Measurements from ENCODE around the gene ATG101. TPM values are rescaled to one million over a fixed set of nuclear protein-coding genes. Genes with fewer than 3 reads are reported as not detected.

ATG101 gene
- total and polyA plus RNA-seq, 2 of the 13 experiments (the other 11 are each of a cell fraction or from before 2014, with no cell fraction given) = 58.2 to 67.7 TPM

GRCh38 chr12:52022841-52023181, 47.0 kb upstream of the ATG101 start (continued):
- TF ChIP-seq KDM5B (CRISPR knock-in tag; IDR thresholded peaks at IDR 0.05; ENCODE audit: borderline replicate concordance) = 0 out of 2 replicates have a peak, but pooled peaks have one; percentile 3
- TF ChIP-seq ZNF121 (CRISPR knock-in tag; IDR thresholded peaks at IDR 0.05) = no peak
- no peak for TF ChIP-seq ZNF160 (CRISPR knock-in tag; IDR thresholded peaks at IDR 0.05)
- no peak for TF ChIP-seq U2AF1 (optimal IDR thresholded peaks at IDR 0.05; ENCODE audit: low read depth, low read length)
- TF ChIP-seq TGIF2 (CRISPR knock-in tag; IDR thresholded peaks at IDR 0.05) = no peak
- TF ChIP-seq, protein P1, sequence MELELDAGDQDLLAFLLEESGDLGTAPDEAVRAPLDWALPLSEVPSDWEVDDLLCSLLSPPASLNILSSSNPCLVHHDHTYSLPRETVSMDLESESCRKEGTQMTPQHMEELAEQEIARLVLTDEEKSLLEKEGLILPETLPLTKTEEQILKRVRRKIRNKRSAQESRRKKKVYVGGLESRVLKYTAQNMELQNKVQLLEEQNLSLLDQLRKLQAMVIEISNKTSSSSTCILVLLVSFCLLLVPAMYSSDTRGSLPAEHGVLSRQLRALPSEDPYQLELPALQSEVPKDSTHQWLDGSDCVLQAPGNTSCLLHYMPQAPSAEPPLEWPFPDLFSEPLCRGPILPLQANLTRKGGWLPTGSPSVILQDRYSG (CRISPR knock-in tag; IDR thresholded peaks at IDR 0.05) = no peak
- no peak for TF ChIP-seq BATF2 (CRISPR knock-in tag; IDR thresholded peaks at IDR 0.05)

DNA sequence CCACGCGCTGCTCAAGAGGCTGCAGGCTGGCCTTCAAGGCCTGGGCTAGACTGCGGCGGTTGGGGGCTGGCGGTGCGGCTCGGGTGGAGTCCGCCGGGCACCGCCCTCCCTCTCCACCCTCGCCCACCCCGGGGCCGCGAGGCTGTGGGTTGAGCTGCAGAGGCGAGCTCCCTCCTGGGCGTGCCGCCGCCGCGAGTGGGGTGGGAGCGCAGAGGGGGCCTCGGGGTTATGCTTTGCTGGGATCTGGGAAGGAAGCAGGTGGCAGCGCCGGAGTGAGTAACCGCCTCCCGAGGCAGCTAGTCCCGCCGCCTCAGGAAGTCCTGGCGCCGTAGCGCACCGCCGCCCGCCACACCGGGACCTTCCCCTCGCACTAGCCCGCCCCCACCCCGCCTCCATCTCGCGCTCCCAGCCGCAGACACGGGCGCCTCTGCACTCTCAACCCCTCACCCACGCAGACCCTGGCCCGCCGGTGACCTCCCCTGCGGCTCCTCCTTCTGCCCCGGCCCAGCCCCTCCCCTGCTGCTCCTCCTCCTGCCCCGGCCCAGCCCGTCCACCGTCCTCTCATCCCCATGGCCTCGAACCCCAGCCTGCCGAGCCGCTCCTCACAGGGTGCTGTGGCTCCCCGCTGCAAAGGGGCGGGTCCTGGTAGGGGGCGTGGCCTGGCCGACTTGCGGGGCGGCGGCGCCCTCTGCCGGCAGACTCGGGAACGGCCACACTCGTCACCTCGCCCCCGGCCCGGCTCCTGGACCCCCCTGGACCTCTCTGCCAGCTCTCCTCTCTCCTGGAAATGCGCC, 46.4 kb upstream of the ATG101 start:
- Histone ChIP-seq H3K4me1 (ENCODE audit: insufficient read depth, low read length) (peaks cover 59% of the 10 kb centered on the region), H3K4me3 (replicated peaks in 1 of 3; ENCODE audit: insufficient read depth in 1 of 3, low read depth in 2 of 3, low read length in 3 of 3) (peak overlapping the region; percentile 57 to 85 (median 63)), H3K4me2 (ENCODE audit: low read depth, low read length) (peak overlapping the region; percentile 93), H3K27ac (ENCODE audit: extremely low read length, insufficient read depth, low read length) (peak overlapping the region; percentile 16), H3K27me3 (ENCODE audit: control insufficient read depth in 1 of 2, insufficient read depth in 2 of 2, low read length in 2 of 2) (no peaks in the 10 kb centered on the region; a peak in 1 of 5 replicates), H3K79me2 (ENCODE audit: insufficient read depth, low read length) (no peaks in the 10 kb centered on the region), H4K20me1 (ENCODE audit: insufficient read depth, low read length) (no peaks in the 10 kb centered on the region), H2AFZ (ENCODE audit: low read length) (no peak overlapping the region), H3K36me3 (replicated peaks in 1 of 2; ENCODE audit: control insufficient read depth in 1 of 2, insufficient read depth in 2 of 2, low read length in 2 of 2) (no peaks in the 10 kb centered on the region), H3K9ac (ENCODE audit: insufficient read depth, low read depth, low read length) (peak overlapping the region; percentile 61), H3K9me3 (ENCODE audit: low read length) (no peaks in the 10 kb centered on the region)
- no TSS peak for BruUV-seq (replicated peaks)
- ATAC-seq (peak; percentile 56), FAIRE-seq (no peak), DNase-seq (ENCODE audit: low spot score) (peak; percentile 59)
- in situ Hi-C loops (cut with HindIII; ENCODE audit: extremely low pct_ligation_motif_present, low pct_unique_long_range_greater_than_20kb) = no loop called here
- under 1% methylated on average over 15 of the region's 70 CpGs for WGBS (ENCODE audit: low lambda C conversion rate)
- ChIA-PET CTCF (ENCODE audit: low intra/inter-chr PET ratio, low total read pairs) (interaction anchor here (1.2 to 8.0 kb wide), 4 partner anchors 21 to 58 kb away, joined by 4 to 99 read pairs (median 30); partner anchors contain the start of gene ATG101), POLR2A (interaction anchor here (0.6 to 4.0 kb wide), 6 partner anchors 13 to 45 kb away, joined by 3 to 45 read pairs (median 4); partner anchors contain the start of genes NR4A1 and TAMALIN)
- intact Hi-C loops (cut with micrococcal nuclease; ENCODE audit: unreplicated experiment) = no loop called here
- TF ChIP-seq HOXD1 (CRISPR knock-in tag; IDR thresholded peaks at IDR 0.05) = peak; percentile 23; the same call in 1 of the 2 replicates
- TF ChIP-seq ZFP91 (CRISPR knock-in tag; IDR thresholded peaks at IDR 0.05; ENCODE audit: borderline replicate concordance) = peak; percentile 54; the same call in 1 of the 2 replicates
- TF ChIP-seq USF2 (IDR thresholded peaks at IDR 0.05; ENCODE audit: low read depth, low read length) = no peak
- peak; percentile 30; the same call in 1 of the 2 replicates for TF ChIP-seq USF2 (CRISPR knock-in tag; IDR thresholded peaks at IDR 0.05; ENCODE audit: borderline replicate concordance)
- peak; percentile 56; the same call in 1 of the 2 replicates for TF ChIP-seq TARDBP (CRISPR knock-in tag; IDR thresholded peaks at IDR 0.05)
- 0 out of 2 replicates have a peak, but pooled peaks have one; percentile 22 for TF ChIP-seq FOXK1 (CRISPR knock-in tag; IDR thresholded peaks at IDR 0.05; ENCODE audit: borderline replicate concordance, low read depth)
- TF ChIP-seq NRL (CRISPR knock-in tag; IDR thresholded peaks at IDR 0.05; ENCODE audit: borderline replicate concordance) = 0 out of 2 replicates have a peak, but pooled peaks have one; percentile 2
- TF ChIP-seq REPIN1 (CRISPR knock-in tag; IDR thresholded peaks at IDR 0.05; ENCODE audit: borderline replicate concordance, low read depth) = peak; percentile 80
- TF ChIP-seq ZNF652 (CRISPR knock-in tag; IDR thresholded peaks at IDR 0.05; ENCODE audit: borderline replicate concordance, low read depth) = no peak
- peak; percentile 94 for TF ChIP-seq RAD21 (CRISPR knock-in tag; IDR thresholded peaks at IDR 0.05)

All from HepG2 (cell line).